WTC11 (cell line): ENCODE results near the gene JADE1. TPM values are rescaled to one million over a fixed set of nuclear protein-coding genes. Genes with fewer than 3 reads are reported as not detected.

ENCODE experiments used
- ATAC-seq: fragments of 200-7000 bp; cut with Tn5 transposase; 2 replicates; pipeline ENCODE4 v1.10.0; 2021; ENCODE audit warnings: mild to moderate bottlenecking, moderate library complexity
- CTCF ChIA-PET: fragments of 300-600 bp; sonication (Branson Sonifier 250); formaldehyde crosslinking; loops from one replicate; lab custom pipeline; 2021; ENCODE audit warnings: antibody characterized with exemption; lab: Charles Lee
- POLR2A ChIA-PET: fragments of 350-600 bp; sonication (Branson Sonifier 250); formaldehyde crosslinking; loops from one replicate; lab custom pipeline; 2021; ENCODE audit warnings: antibody characterized with exemption; lab: Charles Lee
- DNase-seq: peaks from one replicate; pipeline ENCODE4 v3.0.0; 2021; ENCODE audit warnings: low spot score
- H3K27ac Mint-ChIP-seq: 2 replicates; pipeline ENCODE4 v1.8.0; 2021; ENCODE audit warnings: mixed read lengths
- H3K27me3 Mint-ChIP-seq: 2 replicates; pipeline ENCODE4 v1.8.0; 2021; ENCODE audit warnings: low read depth, mild to moderate bottlenecking, moderate library complexity, mixed read lengths
- H3K36me3 Mint-ChIP-seq: 2 replicates; pipeline ENCODE4 v1.8.0; 2021; ENCODE audit warnings: mixed read lengths
- H3K4me1 Mint-ChIP-seq: 2 replicates; pipeline ENCODE4 v1.8.0; 2022; ENCODE audit warnings: mixed read lengths
- H3K4me3 Mint-ChIP-seq: 2 replicates; pipeline ENCODE4 v1.8.0; 2021; ENCODE audit warnings: mild to moderate bottlenecking, moderate library complexity, mixed read lengths
- H3K9me3 Mint-ChIP-seq: 2 replicates; pipeline ENCODE4 v1.8.0; 2021; ENCODE audit warnings: mixed read lengths
- ATF6 ChIP-seq: sonication (generic); formaldehyde crosslinking; IDR thresholded peaks from 2 replicates; pipeline ENCODE4 v1.8.1; 2023; ENCODE audit warnings: mild to moderate bottlenecking, missing genetic modification reagents
- ESRRA ChIP-seq: sonication (generic); formaldehyde crosslinking; IDR thresholded peaks from 2 replicates; pipeline ENCODE4 v1.8.1; 2022; ENCODE audit warnings: mild to moderate bottlenecking, missing genetic modification reagents, borderline replicate concordance
- HMGXB4 ChIP-seq: sonication (generic); formaldehyde crosslinking; IDR thresholded peaks from 2 replicates; pipeline ENCODE4 v1.8.1; 2023; ENCODE audit warnings: mild to moderate bottlenecking, moderate library complexity, missing genetic modification reagents
- NFE2L1 ChIP-seq: sonication (generic); formaldehyde crosslinking; IDR thresholded peaks from 2 replicates; pipeline ENCODE4 v1.8.1; 2023; ENCODE audit warnings: missing genetic modification reagents
- OVOL2 ChIP-seq: fragments of 250-450 bp; sonication (Bioruptor Pico); IDR thresholded peaks from 2 replicates; pipeline ENCODE4 v1.9.0; 2021; ENCODE audit warnings: mild to moderate bottlenecking, borderline replicate concordance
- PRDM15 ChIP-seq: sonication (generic); formaldehyde crosslinking; IDR thresholded peaks from 2 replicates; pipeline ENCODE4 v1.8.0; 2022; ENCODE audit warnings: missing genetic modification reagents
- RELA ChIP-seq: sonication (generic); formaldehyde crosslinking; IDR thresholded peaks from 2 replicates; pipeline ENCODE4 v1.8.1; 2022; ENCODE audit warnings: missing genetic modification reagents, mild to moderate bottlenecking, borderline replicate concordance
- USF2 ChIP-seq: sonication (generic); formaldehyde crosslinking; IDR thresholded peaks from 2 replicates; pipeline ENCODE4 v1.8.1; 2023; ENCODE audit warnings: mild to moderate bottlenecking, missing genetic modification reagents, moderate library complexity
- ZBTB21 ChIP-seq: sonication (generic); formaldehyde crosslinking; IDR thresholded peaks from 2 replicates; pipeline ENCODE4 v1.8.1; 2023; ENCODE audit warnings: mild to moderate bottlenecking, missing genetic modification reagents, borderline replicate concordance
- ZNF121 ChIP-seq: sonication (generic); formaldehyde crosslinking; IDR thresholded peaks from 2 replicates; pipeline ENCODE4 v1.8.0; 2023; ENCODE audit warnings: missing genetic modification reagents
- ZNF263 ChIP-seq: sonication (generic); formaldehyde crosslinking; IDR thresholded peaks from 2 replicates; pipeline ENCODE4 v1.8.1; 2022; ENCODE audit warnings: low read depth, mild to moderate bottlenecking, moderate library complexity, missing genetic modification reagents
- ZNF281 ChIP-seq: sonication (generic); formaldehyde crosslinking; IDR thresholded peaks from 2 replicates; pipeline ENCODE4 v1.8.0; 2023; ENCODE audit warnings: mild to moderate bottlenecking, missing genetic modification reagents
- ZNF671 ChIP-seq: fragments of 250-450 bp; sonication (Bioruptor Pico); IDR thresholded peaks from 2 replicates; pipeline ENCODE4 v1.8.0; 2021; ENCODE audit warnings: mild to moderate bottlenecking
- total RNA-seq: library from RNA; stranded (reverse); gene quantifications from 3 replicates; pipeline ENCODE4 v1.2.3, GENCODE V29; 2021
- TF ChIP-seq, protein P1 (sequence below): sonication (generic); formaldehyde crosslinking; IDR thresholded peaks from 2 replicates; pipeline ENCODE4 v1.8.0; 2022; ENCODE audit warnings: mild to moderate bottlenecking, missing genetic modification reagents
- TF ChIP-seq, protein P2 (sequence below): sonication (generic); formaldehyde crosslinking; IDR thresholded peaks from 2 replicates; pipeline ENCODE4 v1.8.0; 2022; ENCODE audit warnings: mild to moderate bottlenecking, missing genetic modification reagents
- TF ChIP-seq, protein P3 (sequence below): sonication (generic); formaldehyde crosslinking; conservative IDR thresholded peaks from 2 replicates; pipeline ENCODE4 v1.8.1; 2023; ENCODE audit warnings: mild to moderate bottlenecking, low read depth, missing genetic modification reagents, moderate library complexity

JADE1 gene
- total RNA-seq, 1 experiment from 2014 or later: 132 TPM

GRCh38 chr4:128810871-128811570, 1.5 kb downstream of the JADE1 start:
- H3K27me3 Mint-ChIP-seq: no peaks in the 10 kb centered on the region
- peak; percentile 95 for DNase-seq
- ChIA-PET CTCF (interaction anchor here (1.2 kb wide), 1 partner anchor 357 kb away, joined by 6 read pairs; no protein-coding TSS in a partner anchor), POLR2A (interaction anchor here (1.2 to 1.8 kb wide), 5 partner anchors 8 to 39 kb away, joined by 3 to 11 read pairs (median 4); no protein-coding TSS in a partner anchor)
- H3K9me3 Mint-ChIP-seq: no peaks in the 10 kb centered on the region
- ATAC-seq: peak; percentile 70
- H3K4me1 Mint-ChIP-seq: peaks cover 55% of the 10 kb centered on the region
- peak overlapping the region; percentile 100 for H3K27ac Mint-ChIP-seq
- H3K36me3 Mint-ChIP-seq: peaks cover 22% of the 10 kb centered on the region
- H3K4me3 Mint-ChIP-seq: peak overlapping the region; percentile 98
- TF ChIP-seq ATF6 (no peak), PRDM15 (CRISPR knock-in tag) (peak; percentile 86), ZBTB21 (CRISPR knock-in tag) (peak; percentile 67), ZNF281 (CRISPR knock-in tag) (no peak), ESRRA (CRISPR knock-in tag) (peak; percentile 68; the same call in 1 of the 2 replicates), HMGXB4 (CRISPR knock-in tag) (peak; percentile 43; the same call in 1 of the 2 replicates), USF2 (CRISPR knock-in tag) (peak; percentile 60; the same call in 1 of the 2 replicates), OVOL2 (CRISPR knock-in tag) (no peak), ZNF263 (CRISPR knock-in tag) (no peak), RELA (no peak), NFE2L1 (CRISPR knock-in tag) (peak; percentile 42; the same call in 1 of the 2 replicates), ZNF121 (CRISPR knock-in tag) (no peak), ZNF671 (CRISPR knock-in tag) (peak; percentile 65; the same call in 1 of the 2 replicates)
- TF ChIP-seq, protein P1, sequence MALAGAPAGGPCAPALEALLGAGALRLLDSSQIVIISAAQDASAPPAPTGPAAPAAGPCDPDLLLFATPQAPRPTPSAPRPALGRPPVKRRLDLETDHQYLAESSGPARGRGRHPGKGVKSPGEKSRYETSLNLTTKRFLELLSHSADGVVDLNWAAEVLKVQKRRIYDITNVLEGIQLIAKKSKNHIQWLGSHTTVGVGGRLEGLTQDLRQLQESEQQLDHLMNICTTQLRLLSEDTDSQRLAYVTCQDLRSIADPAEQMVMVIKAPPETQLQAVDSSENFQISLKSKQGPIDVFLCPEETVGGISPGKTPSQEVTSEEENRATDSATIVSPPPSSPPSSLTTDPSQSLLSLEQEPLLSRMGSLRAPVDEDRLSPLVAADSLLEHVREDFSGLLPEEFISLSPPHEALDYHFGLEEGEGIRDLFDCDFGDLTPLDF: no peak
- TF ChIP-seq, protein P2, sequence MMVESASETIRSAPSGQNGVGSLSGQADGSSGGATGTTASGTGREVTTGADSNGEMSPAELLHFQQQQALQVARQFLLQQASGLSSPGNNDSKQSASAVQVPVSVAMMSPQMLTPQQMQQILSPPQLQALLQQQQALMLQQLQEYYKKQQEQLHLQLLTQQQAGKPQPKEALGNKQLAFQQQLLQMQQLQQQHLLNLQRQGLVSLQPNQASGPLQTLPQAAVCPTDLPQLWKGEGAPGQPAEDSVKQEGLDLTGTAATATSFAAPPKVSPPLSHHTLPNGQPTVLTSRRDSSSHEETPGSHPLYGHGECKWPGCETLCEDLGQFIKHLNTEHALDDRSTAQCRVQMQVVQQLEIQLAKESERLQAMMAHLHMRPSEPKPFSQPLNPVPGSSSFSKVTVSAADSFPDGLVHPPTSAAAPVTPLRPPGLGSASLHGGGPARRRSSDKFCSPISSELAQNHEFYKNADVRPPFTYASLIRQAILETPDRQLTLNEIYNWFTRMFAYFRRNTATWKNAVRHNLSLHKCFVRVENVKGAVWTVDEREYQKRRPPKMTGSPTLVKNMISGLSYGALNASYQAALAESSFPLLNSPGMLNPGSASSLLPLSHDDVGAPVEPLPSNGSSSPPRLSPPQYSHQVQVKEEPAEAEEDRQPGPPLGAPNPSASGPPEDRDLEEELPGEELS (CRISPR knock-in tag): peak; percentile 63; the same call in 1 of the 2 replicates
- TF ChIP-seq, protein P3, sequence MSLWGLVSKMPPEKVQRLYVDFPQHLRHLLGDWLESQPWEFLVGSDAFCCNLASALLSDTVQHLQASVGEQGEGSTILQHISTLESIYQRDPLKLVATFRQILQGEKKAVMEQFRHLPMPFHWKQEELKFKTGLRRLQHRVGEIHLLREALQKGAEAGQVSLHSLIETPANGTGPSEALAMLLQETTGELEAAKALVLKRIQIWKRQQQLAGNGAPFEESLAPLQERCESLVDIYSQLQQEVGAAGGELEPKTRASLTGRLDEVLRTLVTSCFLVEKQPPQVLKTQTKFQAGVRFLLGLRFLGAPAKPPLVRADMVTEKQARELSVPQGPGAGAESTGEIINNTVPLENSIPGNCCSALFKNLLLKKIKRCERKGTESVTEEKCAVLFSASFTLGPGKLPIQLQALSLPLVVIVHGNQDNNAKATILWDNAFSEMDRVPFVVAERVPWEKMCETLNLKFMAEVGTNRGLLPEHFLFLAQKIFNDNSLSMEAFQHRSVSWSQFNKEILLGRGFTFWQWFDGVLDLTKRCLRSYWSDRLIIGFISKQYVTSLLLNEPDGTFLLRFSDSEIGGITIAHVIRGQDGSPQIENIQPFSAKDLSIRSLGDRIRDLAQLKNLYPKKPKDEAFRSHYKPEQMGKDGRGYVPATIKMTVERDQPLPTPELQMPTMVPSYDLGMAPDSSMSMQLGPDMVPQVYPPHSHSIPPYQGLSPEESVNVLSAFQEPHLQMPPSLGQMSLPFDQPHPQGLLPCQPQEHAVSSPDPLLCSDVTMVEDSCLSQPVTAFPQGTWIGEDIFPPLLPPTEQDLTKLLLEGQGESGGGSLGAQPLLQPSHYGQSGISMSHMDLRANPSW: no peak
